ENCODE data around the gene SUMO1. TPM values are rescaled to one million over a fixed set of nuclear protein-coding genes. Genes with fewer than 3 reads are reported as not detected.
"Not testable (repeated sequence)": the region's sequence is repeated elsewhere in the genome, so short reads cannot be mapped to it uniquely, and the experiment has no call there.

The SUMO1 gene
- total RNA-seq, 4 donors from 2014 or later: 54.9 to 94.9 (median 76.0) TPM

- H3K36me3 ChIP-seq: no peaks in the 10 kb centered on the region
- H3K27me3 ChIP-seq: peaks cover 7% of the 10 kb centered on the region
- 10 to 51% methylated on average over 2 to 5 of the region's 5 CpGs for WGBS, 2 donors (ENCODE audit: low coverage in 1 of 2)
- no peak for ATAC-seq
- no peaks in the 10 kb centered on the region for H3K9me3 ChIP-seq
- H3K27ac ChIP-seq: no peak overlapping the region
- no peaks in the 10 kb centered on the region for H3K4me1 ChIP-seq
- TF ChIP-seq EP300 (IDR thresholded peaks at IDR 0.05): no peak
- no peak for TF ChIP-seq POLR2AphosphoS5 (IDR thresholded peaks at IDR 0.05)
- TF ChIP-seq, protein P1, sequence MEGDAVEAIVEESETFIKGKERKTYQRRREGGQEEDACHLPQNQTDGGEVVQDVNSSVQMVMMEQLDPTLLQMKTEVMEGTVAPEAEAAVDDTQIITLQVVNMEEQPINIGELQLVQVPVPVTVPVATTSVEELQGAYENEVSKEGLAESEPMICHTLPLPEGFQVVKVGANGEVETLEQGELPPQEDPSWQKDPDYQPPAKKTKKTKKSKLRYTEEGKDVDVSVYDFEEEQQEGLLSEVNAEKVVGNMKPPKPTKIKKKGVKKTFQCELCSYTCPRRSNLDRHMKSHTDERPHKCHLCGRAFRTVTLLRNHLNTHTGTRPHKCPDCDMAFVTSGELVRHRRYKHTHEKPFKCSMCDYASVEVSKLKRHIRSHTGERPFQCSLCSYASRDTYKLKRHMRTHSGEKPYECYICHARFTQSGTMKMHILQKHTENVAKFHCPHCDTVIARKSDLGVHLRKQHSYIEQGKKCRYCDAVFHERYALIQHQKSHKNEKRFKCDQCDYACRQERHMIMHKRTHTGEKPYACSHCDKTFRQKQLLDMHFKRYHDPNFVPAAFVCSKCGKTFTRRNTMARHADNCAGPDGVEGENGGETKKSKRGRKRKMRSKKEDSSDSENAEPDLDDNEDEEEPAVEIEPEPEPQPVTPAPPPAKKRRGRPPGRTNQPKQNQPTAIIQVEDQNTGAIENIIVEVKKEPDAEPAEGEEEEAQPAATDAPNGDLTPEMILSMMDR (IDR thresholded peaks at IDR 0.05): no peak
- H3K4me3 ChIP-seq: no peak overlapping the region
Observed at GRCh38 chr2:202251494-202251893, 13.1 kb upstream of the SUMO1 start.

GRCh38 chr2:202249521-202250253, 11.3 kb upstream of the SUMO1 start:
- H3K4me1 ChIP-seq: no peaks in the 10 kb centered on the region

DNA sequence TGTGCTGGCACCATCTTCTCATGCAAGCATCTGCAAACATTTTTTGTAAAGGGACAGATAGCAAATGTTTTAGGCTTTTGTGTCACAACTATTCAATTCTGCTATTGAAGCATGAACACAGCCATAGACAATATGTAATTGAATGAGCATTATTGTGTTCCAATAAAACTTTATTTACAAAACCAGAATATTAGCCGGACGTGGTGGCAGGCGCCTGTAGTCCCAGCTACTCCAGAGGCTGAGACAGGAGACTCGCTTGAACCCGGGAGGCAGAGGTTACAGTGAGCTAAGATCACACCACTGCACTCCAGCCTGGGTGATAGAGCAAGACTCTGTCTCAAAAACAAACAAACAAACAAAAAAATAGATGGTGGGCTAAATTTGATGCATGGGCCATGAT, 9.3 kb upstream of the SUMO1 start:
- H3K27me3 ChIP-seq, H3K27ac ChIP-seq, H3K4me1 ChIP-seq, H3K4me3 ChIP-seq, H3K9me3 ChIP-seq, ATAC-seq, H3K36me3 ChIP-seq: not testable (repeated sequence)
- WGBS, 2 donors (ENCODE audit: low coverage in 1 of 2): 97% methylated on average over 5 of the region's 5 CpGs; no CpG with 5 or more reads in 1 of the 2 donors

More at GRCh38 chr2:202249521-202250253, 11.3 kb upstream of the SUMO1 start:
- Histone ChIP-seq H3K4me3 (no peak overlapping the region), H3K27me3 (peaks cover 9% of the 10 kb centered on the region), H3K27ac (no peak overlapping the region), H3K9me3 (no peaks in the 10 kb centered on the region), H3K36me3 (no peaks in the 10 kb centered on the region)
- no peak for TF ChIP-seq EP300 (IDR thresholded peaks at IDR 0.05)
- TF ChIP-seq, protein P1 (IDR thresholded peaks at IDR 0.05): no peak
- TF ChIP-seq POLR2A (IDR thresholded peaks at IDR 0.05): no peak
- no peak for TF ChIP-seq POLR2AphosphoS5 (IDR thresholded peaks at IDR 0.05)
- 55 to 58% methylated on average over 8 to 10 of the region's 10 CpGs for WGBS, 2 donors (ENCODE audit: low coverage in 1 of 2)
- ATAC-seq: no peak

DNA sequence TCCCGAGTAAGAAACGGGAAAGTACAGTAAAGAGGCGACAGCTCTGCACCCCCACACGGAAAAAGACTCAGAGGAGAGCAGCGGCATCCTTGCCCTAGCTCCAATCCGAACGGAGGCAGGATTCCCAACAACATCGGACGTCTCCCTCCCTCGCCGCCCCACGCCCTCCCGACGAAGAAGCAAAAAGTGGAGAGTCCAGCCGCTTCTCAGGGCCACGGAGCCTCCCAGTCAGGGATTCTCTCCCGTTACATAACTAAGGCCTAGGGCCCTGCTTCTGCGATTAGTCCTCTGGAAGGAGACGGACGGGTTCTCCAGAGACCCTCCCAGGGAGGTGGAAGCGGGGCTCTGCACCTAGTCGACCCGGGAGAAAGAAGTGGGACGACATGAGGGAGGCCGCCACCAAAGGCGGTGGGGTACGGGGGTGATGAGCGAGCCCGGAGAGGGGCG, 587 bp downstream of the SUMO1 start:
- WGBS, 2 donors (ENCODE audit: low coverage in 1 of 2): 0% methylated on average over 2 to 3 of the region's 30 CpGs
- peak overlapping the region; percentile 96 to 99 for H3K4me3 ChIP-seq
- H3K36me3 ChIP-seq: no peaks in the 10 kb centered on the region
- peak; percentile 66 for ATAC-seq
- H3K9me3 ChIP-seq: no peaks in the 10 kb centered on the region
- TF ChIP-seq, protein P1 (IDR thresholded peaks at IDR 0.05): no peak
- TF ChIP-seq POLR2AphosphoS5 (IDR thresholded peaks at IDR 0.05) (no peak), POLR2A (IDR thresholded peaks at IDR 0.05) (no peak), EP300 (IDR thresholded peaks at IDR 0.05) (no peak)
- H3K27ac ChIP-seq: peak overlapping the region; percentile 87 to 97 (median 94)
- H3K27me3 ChIP-seq: no peaks in the 10 kb centered on the region
- H3K4me1 ChIP-seq: peaks cover 0 to 47% (median 24%) of the 10 kb centered on the region in 3 donors

DNA sequence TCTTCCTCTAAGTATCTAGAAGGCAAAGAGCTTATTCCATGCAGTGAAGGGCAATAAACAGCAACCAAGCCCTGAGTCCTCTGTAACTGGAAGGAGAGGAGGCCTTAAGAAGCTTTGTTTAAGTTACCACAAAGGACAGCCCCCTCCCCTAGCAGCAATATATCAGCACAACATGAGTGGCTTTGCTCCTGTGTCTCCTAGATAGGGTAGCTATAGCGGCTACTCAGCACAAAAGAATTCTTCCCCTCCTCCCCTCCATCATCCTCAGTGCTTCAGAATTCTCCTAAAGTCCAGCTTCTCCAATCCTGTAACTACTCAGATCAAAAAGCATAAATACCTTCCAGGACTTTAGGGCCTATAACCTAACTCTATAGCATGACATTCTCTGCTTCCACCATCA, 16.5 kb downstream of the SUMO1 start:
- no peak for ATAC-seq
- no peak for TF ChIP-seq POLR2A (IDR thresholded peaks at IDR 0.05)
- no peak for TF ChIP-seq EP300 (IDR thresholded peaks at IDR 0.05)
- TF ChIP-seq POLR2AphosphoS5 (IDR thresholded peaks at IDR 0.05): no peak
- TF ChIP-seq, protein P1 (IDR thresholded peaks at IDR 0.05): no peak
- 71 to 100% methylated on average over 1 of the region's 1 CpG for WGBS, 2 donors (ENCODE audit: low coverage in 1 of 2)
- Histone ChIP-seq H3K9me3 (no peaks in the 10 kb centered on the region), H3K36me3 (peaks cover 0 to 48% of the 10 kb centered on the region in 2 donors), H3K4me3 (no peak overlapping the region), H3K27ac (no peak overlapping the region), H3K4me1 (peaks cover 0 to 40% (median 3%) of the 10 kb centered on the region in 3 donors), H3K27me3 (no peaks in the 10 kb centered on the region)

Data from gastroesophageal sphincter (tissue), 4 donors.